HG02642 (cell line): ENCODE results near the gene SPOCK1.

Experiments used
- ATAC-seq: cut with Tn5 transposase; IDR thresholded peaks from one replicate; pipeline ENCODE4 v1.9.1; 2021; ENCODE audit warnings: mild to moderate bottlenecking; ENCODE audit not compliant: unreplicated experiment, poor library complexity

SPOCK1 gene

GRCh38 chr5:137340881-137341280 is 158.2 kb downstream of the SPOCK1 start:
- ATAC-seq: no peak

- ATAC-seq: no peak
These were observed 162.5 kb downstream of the SPOCK1 start for GRCh38 chr5:137336565-137337120.

GRCh38 chr5:137336161-137336560 is 163.0 kb downstream of the SPOCK1 start:
- no peak for ATAC-seq

GRCh38 chr5:137335493-137335892 is 163.6 kb downstream of the SPOCK1 start:
- no peak for ATAC-seq

DNA sequence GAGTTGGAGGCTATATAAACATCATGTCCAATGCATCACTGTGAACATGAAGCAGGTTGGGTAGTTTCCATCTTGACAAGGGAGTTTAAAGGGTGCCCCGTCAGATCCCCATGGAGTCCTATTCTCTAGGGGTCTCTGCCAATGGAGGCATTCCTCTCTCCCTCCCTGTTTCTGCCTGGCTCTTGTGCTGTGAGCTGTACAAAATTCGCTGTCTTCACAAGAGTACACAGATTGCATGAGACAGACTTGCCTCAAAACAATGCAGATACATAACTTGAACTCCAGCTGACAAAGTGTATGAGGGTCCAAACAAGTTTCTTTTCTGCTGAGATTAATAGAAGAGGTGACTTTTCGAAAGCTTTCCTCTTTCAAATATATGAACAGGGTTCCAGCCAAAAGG is 165.2 kb downstream of the SPOCK1 start:
- no peak for ATAC-seq

GRCh38 chr5:137333475-137333874 is 165.7 kb downstream of the SPOCK1 start:
- no peak for ATAC-seq

- no peak for ATAC-seq
These were observed 166.8 kb downstream of the SPOCK1 start for GRCh38 chr5:137332296-137332695.

GRCh38 chr5:137329586-137330296 is 169.4 kb downstream of the SPOCK1 start:
- no peak for ATAC-seq

DNA sequence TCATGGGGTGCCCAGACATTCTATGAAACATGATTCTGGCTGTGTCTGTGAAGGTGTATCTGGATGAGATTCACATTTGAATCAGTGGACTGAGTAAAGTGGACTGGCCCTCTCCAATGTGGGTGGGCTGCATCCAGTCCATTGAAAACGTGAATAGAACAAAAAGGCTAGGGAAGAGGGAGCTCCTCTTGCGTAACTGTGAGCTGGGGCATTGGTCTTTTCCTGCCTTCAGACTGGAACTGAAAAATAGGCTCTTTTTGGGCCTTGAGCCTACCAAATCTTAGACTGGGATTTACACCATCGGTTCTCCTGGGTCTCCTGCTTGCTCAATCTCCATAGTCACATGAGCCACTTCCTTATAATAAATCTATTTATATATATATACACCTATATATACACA is 170.1 kb downstream of the SPOCK1 start:
- ATAC-seq: no peak

DNA sequence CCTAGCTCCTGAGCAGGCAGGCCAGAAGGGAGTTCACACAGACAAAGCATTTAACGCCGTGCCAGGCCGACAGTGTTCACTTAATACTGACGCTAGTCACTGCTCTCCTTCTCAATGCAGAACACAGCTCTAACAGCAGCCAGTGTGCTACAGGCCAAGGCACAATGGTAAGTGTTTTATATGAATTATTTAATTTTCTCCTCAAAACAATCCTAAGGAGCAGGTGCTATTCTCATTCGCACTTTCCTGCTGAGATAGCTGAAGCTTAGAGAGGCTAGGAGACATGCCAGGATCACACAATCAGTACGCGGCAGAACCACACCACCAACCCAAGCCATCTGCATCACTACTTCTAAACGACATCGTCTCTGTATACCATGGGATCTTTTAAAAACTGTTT is 170.7 kb downstream of the SPOCK1 start:
- no peak for ATAC-seq

- ATAC-seq: no peak
These were observed 173.4 kb downstream of the SPOCK1 start for GRCh38 chr5:137325721-137326120.

- ATAC-seq: no peak
These were observed 178.8 kb downstream of the SPOCK1 start for GRCh38 chr5:137320056-137321045.

DNA sequence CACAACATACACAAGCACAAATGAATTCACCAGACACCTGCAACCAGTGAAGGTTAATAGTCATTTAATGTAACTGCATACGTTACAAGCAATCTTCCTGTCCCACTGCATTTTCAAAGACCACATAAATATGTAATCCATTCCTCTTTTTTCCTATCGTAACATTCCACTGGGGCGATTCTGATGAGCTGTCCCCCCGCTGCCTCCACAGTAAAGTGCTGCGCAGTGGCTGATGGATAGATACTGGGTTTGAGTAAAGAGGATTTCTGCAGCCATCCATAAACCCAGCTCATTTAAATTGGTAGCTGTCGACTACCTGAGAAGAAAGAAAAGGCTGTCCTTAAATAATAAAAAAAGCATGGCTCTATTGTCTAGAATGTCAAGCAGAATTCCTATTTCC is 181.1 kb downstream of the SPOCK1 start:
- no peak for ATAC-seq

DNA sequence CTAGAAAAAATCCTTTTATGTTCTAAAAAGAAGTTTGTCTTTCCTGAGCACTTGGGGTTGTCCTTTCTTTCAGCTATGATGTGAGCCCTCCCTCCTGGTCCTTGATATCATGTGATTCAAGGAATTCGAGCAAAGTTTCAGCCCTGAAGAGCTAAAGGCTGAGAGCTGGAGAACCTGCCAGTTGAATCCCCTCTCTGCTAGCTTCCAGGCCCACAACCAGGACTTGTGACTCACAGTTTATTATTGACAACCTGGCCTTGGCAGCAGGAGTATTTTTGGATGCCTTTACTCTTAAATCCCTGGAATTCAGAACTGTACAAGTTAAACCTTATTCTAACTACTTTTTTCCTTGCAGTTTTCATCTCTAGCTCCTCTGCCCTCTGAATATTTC is 182.8 kb downstream of the SPOCK1 start:
- ATAC-seq: no peak

DNA sequence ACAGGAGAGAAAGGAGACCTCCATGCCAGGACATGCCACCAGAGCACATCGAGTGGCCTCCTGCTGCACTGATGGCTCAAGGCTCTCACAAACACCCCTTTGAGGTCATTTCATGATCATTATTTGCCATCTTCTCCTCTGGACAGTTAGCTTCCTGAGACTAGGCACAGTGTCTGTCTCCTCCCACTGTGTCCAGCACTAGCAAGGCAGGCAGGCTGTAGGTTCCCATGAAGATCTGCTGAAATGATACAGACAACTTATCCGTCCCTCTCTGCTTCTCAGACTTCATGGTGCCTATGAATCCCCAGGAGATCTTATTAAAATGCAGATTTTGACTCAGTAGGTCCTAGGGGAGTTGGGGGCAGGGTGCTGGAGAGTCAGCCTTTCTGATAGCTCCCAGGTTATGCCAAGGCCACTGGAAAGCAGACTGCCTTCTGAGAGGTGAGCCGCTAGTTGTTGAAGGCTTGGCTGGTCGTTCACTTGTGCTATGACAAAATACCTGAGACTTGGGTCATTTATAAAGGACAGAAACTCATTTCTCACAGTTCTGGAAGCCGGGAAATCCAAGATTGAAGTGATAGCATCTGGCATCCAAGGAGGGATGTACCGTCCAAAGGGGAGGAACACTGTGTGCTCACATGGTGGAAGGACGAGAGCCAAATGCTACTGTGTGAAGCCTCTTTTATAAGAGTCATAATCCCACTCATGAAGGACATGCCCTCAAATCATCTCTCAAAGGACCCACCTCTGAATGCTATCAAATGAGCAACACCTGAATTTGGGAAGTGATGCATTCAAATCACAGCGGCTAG is 183.4 kb downstream of the SPOCK1 start:
- no peak for ATAC-seq

DNA sequence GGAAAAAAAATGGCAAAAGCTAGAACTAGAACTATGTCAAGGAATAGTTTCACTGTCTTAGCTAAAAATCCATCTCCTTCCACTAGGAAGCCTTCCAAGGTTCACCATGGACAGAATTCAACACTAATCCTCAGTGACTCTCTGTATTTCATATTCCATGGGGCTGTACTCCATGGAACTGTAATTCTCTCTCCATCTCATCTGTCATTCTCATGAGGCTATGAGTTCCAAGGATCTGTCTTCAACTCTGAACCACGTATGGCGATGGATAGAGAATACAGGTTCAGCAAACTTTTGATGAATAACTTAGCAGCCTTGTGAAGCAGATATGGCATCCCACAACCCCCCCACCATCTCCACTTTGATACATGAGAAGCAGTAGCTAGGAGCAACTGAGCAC is 184.0 kb downstream of the SPOCK1 start:
- no peak for ATAC-seq

DNA sequence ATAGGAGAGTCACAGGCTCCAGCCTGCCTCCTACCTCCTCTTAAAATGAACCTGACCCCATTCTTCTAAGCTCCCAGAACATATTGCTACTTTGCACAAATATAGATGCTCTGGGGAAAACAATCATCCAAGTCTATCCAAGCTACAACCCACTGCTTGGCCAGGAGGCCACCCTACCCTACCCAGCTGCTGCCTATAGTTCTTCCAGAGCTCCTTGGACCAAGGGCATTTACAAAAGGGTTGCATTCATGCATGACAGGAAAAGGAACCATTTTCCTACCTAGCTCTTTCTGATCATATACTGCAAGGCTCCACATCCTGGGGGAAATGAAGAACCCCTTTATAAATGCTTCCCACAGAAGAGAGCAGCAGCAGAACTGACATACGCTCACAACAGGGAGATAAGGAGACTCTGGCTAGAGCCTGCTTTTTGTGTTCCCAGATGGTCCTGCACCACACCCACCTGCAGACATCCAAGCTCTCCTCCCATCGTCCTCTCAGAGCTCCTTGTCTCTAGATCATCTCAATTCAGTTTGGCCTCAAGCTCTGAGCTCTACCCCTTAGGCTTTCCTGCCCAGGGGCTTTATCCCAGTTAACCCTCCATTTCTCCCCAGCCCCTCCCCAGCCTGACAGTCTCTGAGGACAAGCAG is 185.5 kb downstream of the SPOCK1 start:
- ATAC-seq: no peak

DNA sequence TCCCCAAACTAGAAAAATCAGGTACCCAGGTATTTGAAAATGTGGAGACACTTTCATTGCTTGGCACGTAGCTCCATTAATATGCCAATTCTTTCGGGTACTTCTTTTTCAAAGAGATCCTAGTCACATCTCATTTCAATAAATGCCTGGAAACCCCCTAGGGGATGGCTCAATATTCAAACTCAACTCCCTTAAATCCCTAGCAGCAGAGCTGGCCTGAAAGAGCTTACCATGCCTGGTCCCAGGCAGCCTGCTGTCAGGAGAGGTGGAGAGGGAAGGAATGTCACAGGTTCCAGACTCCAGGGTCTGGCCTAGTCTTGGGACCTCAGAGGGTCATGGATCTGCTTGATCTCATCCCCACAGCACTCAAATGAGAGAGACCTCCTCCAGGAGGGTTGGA is 187.1 kb downstream of the SPOCK1 start:
- no peak for ATAC-seq

- ATAC-seq: no peak
These were observed 188.9 kb downstream of the SPOCK1 start for GRCh38 chr5:137310051-137310730.
